ENCODE results near the gene SPACA7. TPM values are rescaled to one million over a fixed set of nuclear protein-coding genes. Genes with fewer than 3 reads are reported as not detected.

The SPACA7 gene
- total RNA-seq, 1 donor from 2014 or later = not detected

- no peak for DNase-seq
- peaks cover 16% of the 10 kb centered on the region for H3K9me3 Mint-ChIP-seq
- CTCF ChIA-PET = no interaction called here
- H3K4me1 Mint-ChIP-seq = no peaks in the 10 kb centered on the region
- POLR2A ChIA-PET = no interaction called here
- no peak for ATAC-seq (ENCODE audit: low read depth)
- H3K36me3 Mint-ChIP-seq (ENCODE audit: low read depth) = no peaks in the 10 kb centered on the region
- H3K27ac Mint-ChIP-seq = no peak overlapping the region
- TF ChIP-seq, protein P1, sequence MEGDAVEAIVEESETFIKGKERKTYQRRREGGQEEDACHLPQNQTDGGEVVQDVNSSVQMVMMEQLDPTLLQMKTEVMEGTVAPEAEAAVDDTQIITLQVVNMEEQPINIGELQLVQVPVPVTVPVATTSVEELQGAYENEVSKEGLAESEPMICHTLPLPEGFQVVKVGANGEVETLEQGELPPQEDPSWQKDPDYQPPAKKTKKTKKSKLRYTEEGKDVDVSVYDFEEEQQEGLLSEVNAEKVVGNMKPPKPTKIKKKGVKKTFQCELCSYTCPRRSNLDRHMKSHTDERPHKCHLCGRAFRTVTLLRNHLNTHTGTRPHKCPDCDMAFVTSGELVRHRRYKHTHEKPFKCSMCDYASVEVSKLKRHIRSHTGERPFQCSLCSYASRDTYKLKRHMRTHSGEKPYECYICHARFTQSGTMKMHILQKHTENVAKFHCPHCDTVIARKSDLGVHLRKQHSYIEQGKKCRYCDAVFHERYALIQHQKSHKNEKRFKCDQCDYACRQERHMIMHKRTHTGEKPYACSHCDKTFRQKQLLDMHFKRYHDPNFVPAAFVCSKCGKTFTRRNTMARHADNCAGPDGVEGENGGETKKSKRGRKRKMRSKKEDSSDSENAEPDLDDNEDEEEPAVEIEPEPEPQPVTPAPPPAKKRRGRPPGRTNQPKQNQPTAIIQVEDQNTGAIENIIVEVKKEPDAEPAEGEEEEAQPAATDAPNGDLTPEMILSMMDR (IDR thresholded peaks at IDR 0.05) = no peak
- intact Hi-C loops (cut with micrococcal nuclease) = no loop called here
- H3K4me3 Mint-ChIP-seq = no peak overlapping the region
- H3K27me3 Mint-ChIP-seq = no peaks in the 10 kb centered on the region
These were observed 78.6 kb downstream of the SPACA7 start for GRCh38 chr13:112454648-112455334.

- Mint-ChIP-seq H3K4me1 (no peaks in the 10 kb centered on the region), H3K36me3 (ENCODE audit: low read depth) (no peaks in the 10 kb centered on the region), H3K27me3 (no peaks in the 10 kb centered on the region), H3K27ac (no peak overlapping the region), H3K9me3 (peaks cover 20% of the 10 kb centered on the region), H3K4me3 (no peak overlapping the region)
- POLR2A ChIA-PET = no interaction called here
- no peak for DNase-seq
- intact Hi-C loops (cut with micrococcal nuclease) = no loop called here
- CTCF ChIA-PET = no interaction called here
- ATAC-seq (ENCODE audit: low read depth) = no peak
- TF ChIP-seq, protein P1 (IDR thresholded peaks at IDR 0.05) = no peak
These were observed 79.4 kb downstream of the SPACA7 start for GRCh38 chr13:112455476-112456059.

DNA sequence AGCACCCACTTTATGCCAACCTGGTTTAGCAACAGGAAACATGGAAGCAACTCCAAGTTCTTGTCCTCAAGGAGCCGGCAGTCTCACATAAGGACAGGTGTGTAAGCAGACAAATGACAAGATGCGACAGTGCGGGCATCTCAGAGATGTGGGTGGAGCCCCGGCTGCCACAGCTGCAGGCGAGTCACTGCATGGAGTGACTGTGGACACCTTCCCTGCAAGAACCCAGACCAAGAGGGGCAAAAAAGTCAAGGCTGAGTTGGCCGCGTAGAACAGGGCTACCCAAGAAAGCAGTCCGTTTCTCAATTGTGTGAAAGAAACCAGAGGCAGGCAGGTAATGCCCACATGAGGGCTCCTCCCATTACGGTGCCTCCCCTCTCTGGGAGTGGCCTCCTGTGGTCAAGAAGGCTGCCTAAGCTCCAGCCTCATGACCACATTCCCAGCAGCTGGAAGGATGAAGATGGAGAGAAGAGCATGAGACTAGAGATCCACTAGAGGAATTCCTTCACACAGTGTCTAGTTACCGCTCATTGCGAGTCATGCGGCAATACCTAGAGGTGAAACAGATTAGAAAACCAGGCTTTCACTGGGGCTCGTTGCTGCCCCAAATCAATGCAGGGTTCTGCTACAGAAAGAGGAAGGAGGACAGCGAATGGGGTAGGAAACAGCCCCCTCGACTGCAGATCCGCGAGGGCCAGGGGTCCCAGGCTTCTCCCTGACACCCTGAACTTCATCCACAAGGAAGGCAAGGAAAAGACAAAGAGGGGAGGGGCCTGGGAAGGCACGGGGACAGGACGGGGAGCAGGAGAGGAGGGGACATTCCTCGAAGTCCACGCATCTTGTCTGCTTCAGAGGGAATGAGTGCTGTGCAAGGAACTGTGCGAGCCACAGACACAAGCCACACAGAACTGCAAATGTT, 80.2 kb downstream of the SPACA7 start:
- peaks cover 20% of the 10 kb centered on the region for H3K9me3 Mint-ChIP-seq
- no peak for ATAC-seq (ENCODE audit: low read depth)
- ChIA-PET POLR2A (no interaction called here), CTCF (no interaction called here)
- TF ChIP-seq, protein P1 (IDR thresholded peaks at IDR 0.05) = no peak
- no peaks in the 10 kb centered on the region for H3K27me3 Mint-ChIP-seq
- no peaks in the 10 kb centered on the region for H3K4me1 Mint-ChIP-seq
- no peak for DNase-seq
- H3K36me3 Mint-ChIP-seq (ENCODE audit: low read depth) = no peaks in the 10 kb centered on the region
- intact Hi-C loops (cut with micrococcal nuclease) = no loop called here
- H3K27ac Mint-ChIP-seq = no peak overlapping the region
- H3K4me3 Mint-ChIP-seq = no peak overlapping the region

DNA sequence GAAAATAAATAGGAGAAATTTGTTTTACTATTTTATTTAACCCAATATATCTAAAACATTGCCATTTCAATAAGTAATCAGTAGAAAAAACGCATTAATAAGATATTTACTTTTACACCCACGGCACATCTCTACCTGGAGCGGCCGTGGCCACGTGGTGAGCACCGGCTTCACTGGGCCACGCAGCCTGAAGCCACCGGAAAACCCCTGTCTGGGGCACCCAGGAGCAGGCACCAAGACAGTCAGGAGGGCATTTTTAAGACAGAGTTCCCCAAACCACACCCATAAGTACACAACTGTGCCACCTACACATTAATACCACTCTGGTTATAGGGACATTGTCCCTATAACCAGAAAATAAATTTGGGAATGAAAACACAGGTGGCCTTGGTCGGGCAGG, 80.9 kb downstream of the SPACA7 start:
- intact Hi-C loops (cut with micrococcal nuclease) = no loop called here
- H3K9me3 Mint-ChIP-seq = peaks cover 22% of the 10 kb centered on the region
- no peak for ATAC-seq (ENCODE audit: low read depth)
- no peaks in the 10 kb centered on the region for H3K4me1 Mint-ChIP-seq
- no peaks in the 10 kb centered on the region for H3K36me3 Mint-ChIP-seq (ENCODE audit: low read depth)
- no peak for DNase-seq
- no peaks in the 10 kb centered on the region for H3K27me3 Mint-ChIP-seq
- POLR2A ChIA-PET = no interaction called here
- TF ChIP-seq, protein P1 (IDR thresholded peaks at IDR 0.05) = no peak
- no peak overlapping the region for H3K27ac Mint-ChIP-seq
- no peak overlapping the region for H3K4me3 Mint-ChIP-seq
- CTCF ChIA-PET = no interaction called here

GRCh38 chr13:112457485-112457884, 81.3 kb downstream of the SPACA7 start:
- intact Hi-C loops (cut with micrococcal nuclease) = no loop called here
- no peak overlapping the region for H3K27ac Mint-ChIP-seq
- H3K27me3 Mint-ChIP-seq = no peaks in the 10 kb centered on the region
- DNase-seq (no peak), ATAC-seq (ENCODE audit: low read depth) (no peak)
- POLR2A ChIA-PET = no interaction called here
- H3K4me1 Mint-ChIP-seq = no peaks in the 10 kb centered on the region
- peaks cover 2% of the 10 kb centered on the region for H3K36me3 Mint-ChIP-seq (ENCODE audit: low read depth)
- TF ChIP-seq, protein P1 (IDR thresholded peaks at IDR 0.05) = no peak
- H3K9me3 Mint-ChIP-seq = peaks cover 26% of the 10 kb centered on the region
- H3K4me3 Mint-ChIP-seq = no peak overlapping the region
- CTCF ChIA-PET = no interaction called here

Data from activated B cell treated with CpG ODN at 0.5 μM for 24 hours (primary cell).